ENCODE results near the gene CALML3. TPM values are rescaled to one million over a fixed set of nuclear protein-coding genes. Genes with fewer than 3 reads are reported as not detected.

CALML3 gene
- total and polyA plus RNA-seq, 2 donors (not counting 3 experiments of a cell fraction or from before 2014, with no cell fraction given) = not detected

- Histone ChIP-seq H3K4me1 (ENCODE audit: control insufficient read depth, extremely low read depth, insufficient read depth, low read length) (no peaks in the 10 kb centered on the region), H2AFZ (ENCODE audit: low read depth, low read length) (no peak overlapping the region), H3K27ac (ENCODE audit: insufficient read depth, low read depth, low read length) (no peak overlapping the region), H3K9me3 (replicated peaks; ENCODE audit: control insufficient read depth, insufficient read depth, low read length) (no peaks in the 10 kb centered on the region), H3K79me2 (ENCODE audit: control insufficient read depth, insufficient read depth, low read length) (no peaks in the 10 kb centered on the region), H3K9me1 (replicated peaks; ENCODE audit: control insufficient read depth, extremely low read depth, insufficient read depth, low read length) (no peaks in the 10 kb centered on the region), H3K27me3 (ENCODE audit: control insufficient read depth in 2 of 2, insufficient read depth in 2 of 2, low read length in 2 of 2) (no peaks in the 10 kb centered on the region), H3K4me3 (replicated peaks in 1 of 3; ENCODE audit: insufficient read depth in 1 of 3, low read depth in 1 of 3, low read length in 3 of 3) (no peak overlapping the region), H3K4me2 (ENCODE audit: insufficient read depth, low read length) (no peak overlapping the region), H3K9ac (replicated peaks; ENCODE audit: extremely low read depth, insufficient read depth, low read length) (no peak overlapping the region), H4K20me1 (replicated peaks; ENCODE audit: control insufficient read depth, extremely low read depth, insufficient read depth, low read length) (no peaks in the 10 kb centered on the region), H3K36me3 (ENCODE audit: control insufficient read depth in 2 of 2, extremely low read depth in 1 of 2, insufficient read depth in 2 of 2, low read length in 2 of 2) (no peaks in the 10 kb centered on the region)
- POLR2A ChIA-PET = no interaction called here
- intact Hi-C loops (cut with micrococcal nuclease) (no loop called here), dilution Hi-C loops (cut with MboI; ENCODE audit: extremely low pct_ligation_motif_present, low sequenced_read_pairs) (no loop called here)
- DNase-seq (ENCODE audit: low read depth, low spot score) (no peak), FAIRE-seq (no peak)
- TF ChIP-seq MAX (IDR thresholded peaks at IDR 0.05; ENCODE audit: insufficient read depth, insufficient read length) (no peak), CTCF (IDR thresholded peaks at IDR 0.05; ENCODE audit: extremely low read depth in 1 of 2, insufficient read depth in 1 of 2, low read depth in 1 of 2, low read length in 2 of 2) (no peak), EZH2 (IDR thresholded peaks at IDR 0.05; ENCODE audit: borderline replicate concordance, low read depth, low read length, severe bottlenecking) (no peak)
- CTCF ChIA-PET = no interaction called here
- no TSS peak for BruUV-seq (replicated peaks)
Observed at GRCh38 chr10:5532618-5533097, 7.9 kb downstream of the CALML3 start.

- TF ChIP-seq MAX (IDR thresholded peaks at IDR 0.05; ENCODE audit: insufficient read depth, insufficient read length) (no peak), EZH2 (IDR thresholded peaks at IDR 0.05; ENCODE audit: borderline replicate concordance, low read depth, low read length, severe bottlenecking) (no peak), GATA2 (IDR thresholded peaks at IDR 0.05; ENCODE audit: insufficient read depth, insufficient read length, low read depth, low read length) (no peak), POLR2A (IDR thresholded peaks at IDR 0.05; ENCODE audit: low read depth, low read length) (no peak), MYC (IDR thresholded peaks at IDR 0.05; ENCODE audit: low read depth, low read length) (no peak)
- Histone ChIP-seq H3K4me2 (ENCODE audit: insufficient read depth, low read length) (no peak overlapping the region), H3K4me1 (ENCODE audit: control insufficient read depth, extremely low read depth, insufficient read depth, low read length) (no peaks in the 10 kb centered on the region), H3K27ac (ENCODE audit: insufficient read depth, low read depth, low read length) (no peak overlapping the region), H4K20me1 (replicated peaks; ENCODE audit: control insufficient read depth, extremely low read depth, insufficient read depth, low read length) (no peaks in the 10 kb centered on the region), H3K4me3 (replicated peaks in 1 of 3; ENCODE audit: insufficient read depth in 1 of 3, low read depth in 1 of 3, low read length in 3 of 3) (no peak overlapping the region), H3K27me3 (ENCODE audit: control insufficient read depth in 2 of 2, insufficient read depth in 2 of 2, low read length in 2 of 2) (no peaks in the 10 kb centered on the region), H3K9me1 (replicated peaks; ENCODE audit: control insufficient read depth, extremely low read depth, insufficient read depth, low read length) (no peaks in the 10 kb centered on the region), H3K36me3 (ENCODE audit: control insufficient read depth in 2 of 2, extremely low read depth in 1 of 2, insufficient read depth in 2 of 2, low read length in 2 of 2) (no peaks in the 10 kb centered on the region), H3K79me2 (ENCODE audit: control insufficient read depth, insufficient read depth, low read length) (no peaks in the 10 kb centered on the region), H3K9ac (replicated peaks; ENCODE audit: extremely low read depth, insufficient read depth, low read length) (no peak overlapping the region), H3K9me3 (replicated peaks; ENCODE audit: control insufficient read depth, insufficient read depth, low read length) (no peaks in the 10 kb centered on the region), H2AFZ (ENCODE audit: low read depth, low read length) (no peak overlapping the region)
- FAIRE-seq = no peak
- dilution Hi-C loops (cut with MboI; ENCODE audit: extremely low pct_ligation_motif_present, low sequenced_read_pairs) (no loop called here), intact Hi-C loops (cut with micrococcal nuclease) (no loop called here)
- ChIA-PET CTCF (no interaction called here), POLR2A (no interaction called here)
- DNase-seq (ENCODE audit: low read depth, low spot score) = no peak
- no TSS peak for BruUV-seq (replicated peaks)
Observed at GRCh38 chr10:5533098-5533731, 8.5 kb downstream of the CALML3 start.
